DMS114 treated with DMSO at 0.1 percent for 48 hours (cell line): ENCODE results near the gene THUMPD2.
A peak's percentile ranks its signal among the peaks of the same experiment; 100 is the strongest.
"Not testable (repeated sequence)": the region's sequence is repeated elsewhere in the genome, so short reads cannot be mapped to it uniquely, and the experiment has no call there.

Experiments used
- DNase-seq: peaks from one replicate; lab custom pipeline; 2025; ENCODE audit not compliant: unreplicated experiment; lab: John Stamatoyannopoulos, UW

Gene THUMPD2

DNA sequence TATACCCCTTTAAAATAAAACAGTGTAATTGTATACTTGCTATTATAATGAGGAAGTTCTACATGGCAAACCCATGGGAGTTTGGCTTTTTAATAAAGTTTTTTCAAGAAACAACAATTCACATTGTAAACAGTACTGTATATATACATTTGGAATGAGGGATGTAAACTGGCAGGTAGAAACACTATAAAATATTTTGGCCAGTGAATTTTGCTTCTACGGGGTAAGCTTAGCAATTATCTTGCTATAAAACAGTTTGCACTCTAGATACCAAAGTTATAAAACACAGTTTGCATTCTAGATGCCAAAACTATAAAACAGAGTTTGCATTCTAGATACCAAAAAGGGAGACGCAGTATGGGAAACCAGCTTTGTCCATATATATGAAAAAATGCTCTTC, 16.6 kb downstream of the THUMPD2 start:
- no peak for DNase-seq

GRCh38 chr2:39757156-39757555, 21.9 kb downstream of the THUMPD2 start:
- DNase-seq: no peak

DNA sequence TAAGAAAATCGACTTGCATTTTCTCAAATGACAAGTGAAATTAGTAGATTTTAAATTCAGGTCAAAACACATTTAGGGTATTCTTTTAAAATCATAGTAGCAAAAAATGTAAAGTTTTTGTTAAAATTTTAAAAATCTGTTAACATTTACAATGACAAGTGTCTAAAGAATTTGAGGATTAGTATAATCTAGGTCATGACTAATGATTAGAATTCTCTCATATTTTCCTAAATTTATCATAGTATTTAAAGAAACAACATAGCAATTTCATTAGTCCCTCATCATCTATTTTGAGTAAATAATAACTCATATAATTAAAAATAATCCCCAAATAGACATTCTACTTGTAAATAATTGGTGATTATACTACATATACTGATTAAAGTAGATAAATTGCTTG, 23.6 kb downstream of the THUMPD2 start:
- no peak for DNase-seq

GRCh38 chr2:39743269-39743776, 35.7 kb downstream of the THUMPD2 start:
- no peak for DNase-seq

DNA sequence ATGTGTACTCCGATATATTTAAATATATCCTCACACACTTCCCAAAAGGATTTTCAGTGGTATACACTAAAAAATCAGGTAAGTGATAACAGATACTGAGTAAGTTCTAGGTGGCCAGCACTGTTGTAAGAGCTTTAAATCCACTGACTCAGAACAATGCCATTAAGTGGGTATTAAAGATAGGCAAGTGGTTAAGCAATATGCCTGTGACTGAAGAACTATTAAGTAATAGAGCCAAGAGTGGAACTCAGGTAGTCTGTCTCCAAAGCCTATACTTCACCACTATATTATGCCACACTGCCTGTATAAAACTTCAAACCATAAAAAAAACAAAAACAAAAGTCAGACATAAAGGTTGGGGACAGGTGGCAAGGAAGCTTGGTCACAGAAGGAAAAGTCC, 37.2 kb downstream of the THUMPD2 start:
- no peak for DNase-seq

- no peak for DNase-seq
Observed at GRCh38 chr2:39739386-39739785, 39.7 kb downstream of the THUMPD2 start.

DNA sequence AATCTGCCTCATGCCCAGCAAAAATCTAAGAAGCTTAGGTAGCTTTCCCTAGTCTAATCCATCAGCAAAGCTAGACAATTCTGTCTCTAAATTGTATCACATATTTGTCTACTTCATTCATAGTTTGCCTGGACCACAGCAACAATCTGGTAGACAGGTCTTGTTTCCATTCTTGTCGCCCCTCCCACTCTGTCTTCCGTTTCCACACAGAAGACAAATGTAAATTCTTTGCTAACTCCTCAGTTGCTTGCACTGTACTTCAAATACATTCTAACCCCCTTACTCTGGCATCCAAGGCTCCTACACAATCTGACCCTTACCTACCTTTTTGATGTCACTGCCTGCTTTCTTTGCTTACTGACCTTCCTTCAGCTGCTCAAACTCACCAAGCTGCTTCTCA, 40.1 kb downstream of the THUMPD2 start:
- DNase-seq: no peak

DNA sequence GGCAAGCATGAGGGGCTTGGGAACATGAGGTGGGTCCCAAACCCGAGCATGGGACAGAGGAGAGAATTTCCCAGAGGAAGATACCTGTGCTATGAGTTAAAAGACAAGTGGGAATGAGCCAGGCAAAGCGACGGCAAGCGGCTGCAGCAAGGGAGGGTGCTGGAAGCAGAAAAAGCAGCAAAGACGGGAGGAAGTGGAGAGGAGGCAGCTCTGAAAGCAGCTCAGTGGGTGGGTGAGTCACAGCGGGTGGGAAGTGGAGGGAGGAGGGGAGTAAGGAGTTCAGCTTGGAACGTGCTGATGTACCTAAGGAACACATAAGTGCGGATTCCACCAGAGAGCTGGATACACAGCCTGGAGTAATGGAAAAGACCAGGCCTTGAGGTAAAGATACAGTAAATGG, 41.4 kb downstream of the THUMPD2 start:
- no peak for DNase-seq

- DNase-seq: no peak
Observed at GRCh38 chr2:39736640-39737039, 42.4 kb downstream of the THUMPD2 start.

GRCh38 chr2:39735648-39736047, 43.4 kb downstream of the THUMPD2 start:
- no peak for DNase-seq

DNA sequence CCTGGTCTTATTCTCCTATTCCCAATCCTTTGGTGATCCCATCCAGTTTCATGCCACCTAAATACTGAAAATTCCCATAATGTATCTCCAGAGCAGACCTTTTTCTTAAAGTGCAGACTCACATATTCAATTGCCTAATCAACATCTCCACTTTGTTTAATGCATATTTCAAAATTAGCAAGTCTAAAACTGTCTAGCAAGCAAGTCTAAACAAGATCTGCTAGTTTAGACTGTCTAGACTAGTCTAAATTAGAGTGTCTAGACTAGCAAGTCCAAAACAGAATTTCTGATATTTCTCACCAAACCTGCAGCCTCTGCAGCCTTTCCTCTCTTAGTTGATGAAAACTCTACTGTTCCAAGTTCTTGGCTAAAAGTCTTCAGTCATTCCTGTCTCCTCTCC, 44.6 kb downstream of the THUMPD2 start:
- no peak for DNase-seq

GRCh38 chr2:39733070-39733674, 45.9 kb downstream of the THUMPD2 start:
- no peak for DNase-seq

DNA sequence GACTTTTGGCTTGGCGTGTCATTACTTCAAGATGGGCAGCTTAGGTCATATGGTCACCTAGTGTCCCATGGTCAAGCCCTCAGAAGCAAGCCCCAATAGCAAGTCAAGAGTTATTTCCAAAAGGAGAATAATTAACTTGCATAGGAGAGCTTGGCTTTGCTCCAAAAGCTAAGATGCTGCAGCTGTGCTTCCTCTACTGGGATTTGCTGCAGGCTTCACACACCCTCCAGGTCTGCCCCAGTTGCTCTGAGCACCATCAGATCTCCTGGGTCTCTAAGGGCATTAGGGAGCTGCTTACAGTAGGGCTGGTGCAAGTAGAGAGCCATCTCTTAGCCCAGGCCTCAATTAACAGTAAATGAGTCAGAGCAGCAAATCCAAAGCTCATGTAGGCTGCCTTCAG, 46.6 kb downstream of the THUMPD2 start:
- DNase-seq: no peak

DNA sequence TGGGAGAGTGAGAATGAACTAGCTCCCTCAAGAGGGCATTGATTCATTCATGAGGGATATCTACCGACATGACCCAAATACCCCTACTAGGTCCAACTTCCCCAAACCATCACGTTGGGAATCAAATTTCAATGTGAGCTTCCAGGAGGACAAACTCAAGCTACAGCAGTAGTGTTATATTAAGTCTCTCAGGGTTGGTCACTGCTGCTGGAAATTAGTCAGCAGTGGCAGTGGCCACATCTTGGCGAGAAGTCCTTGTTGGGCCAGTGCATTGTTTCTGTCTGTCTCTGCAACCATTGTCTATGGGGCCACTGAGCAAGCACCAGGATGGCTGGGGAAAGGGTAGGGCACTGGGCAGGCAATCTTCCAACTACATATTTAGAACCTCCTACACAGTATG, 47.5 kb downstream of the THUMPD2 start:
- DNase-seq: no peak

- DNase-seq: peak; percentile 12
Observed at GRCh38 chr2:39730685-39731302, 48.3 kb downstream of the THUMPD2 start.

DNA sequence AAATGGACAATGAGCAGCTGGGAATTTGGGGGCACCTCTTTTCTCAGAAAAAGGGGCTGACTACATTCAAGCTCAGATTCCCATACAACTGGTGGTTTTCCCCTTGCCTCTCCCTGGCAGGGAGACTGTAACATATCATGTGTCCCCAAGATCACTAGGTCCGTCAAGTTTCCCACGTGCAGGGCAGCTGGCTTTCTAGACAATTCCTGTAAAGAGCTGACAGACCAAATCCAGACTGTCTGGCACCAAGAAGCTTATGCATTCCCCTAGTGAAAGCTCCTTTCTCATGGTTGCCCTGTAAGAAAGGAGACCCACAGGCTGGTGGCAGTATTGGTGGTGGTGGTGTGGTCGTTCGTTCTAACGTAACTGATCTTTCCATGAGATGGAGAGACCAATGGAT, 48.8 kb downstream of the THUMPD2 start:
- DNase-seq: no peak

DNA sequence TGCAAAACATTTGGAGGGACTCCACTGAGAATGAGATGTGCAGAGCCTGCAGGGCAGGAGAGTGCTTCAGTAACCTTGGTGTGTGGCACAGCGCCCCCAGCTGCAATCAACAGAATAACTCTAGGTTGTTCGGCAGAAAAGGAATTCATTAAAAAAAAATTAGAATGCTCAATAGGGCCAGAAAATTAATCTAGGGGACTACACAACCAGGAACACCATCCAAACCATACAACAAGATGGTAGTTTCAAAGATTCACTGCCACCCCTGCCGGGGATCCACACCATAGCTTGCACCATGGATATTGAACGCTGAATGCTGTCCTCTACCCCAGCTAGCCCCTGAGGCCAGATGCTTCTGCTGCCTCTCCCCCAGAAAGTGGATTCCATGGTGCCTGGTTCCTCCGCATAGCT, 50.1 kb downstream of the THUMPD2 start:
- peak; percentile 2 for DNase-seq

GRCh38 chr2:39728085-39728484, 51.0 kb downstream of the THUMPD2 start:
- DNase-seq: not testable (repeated sequence)

DNA sequence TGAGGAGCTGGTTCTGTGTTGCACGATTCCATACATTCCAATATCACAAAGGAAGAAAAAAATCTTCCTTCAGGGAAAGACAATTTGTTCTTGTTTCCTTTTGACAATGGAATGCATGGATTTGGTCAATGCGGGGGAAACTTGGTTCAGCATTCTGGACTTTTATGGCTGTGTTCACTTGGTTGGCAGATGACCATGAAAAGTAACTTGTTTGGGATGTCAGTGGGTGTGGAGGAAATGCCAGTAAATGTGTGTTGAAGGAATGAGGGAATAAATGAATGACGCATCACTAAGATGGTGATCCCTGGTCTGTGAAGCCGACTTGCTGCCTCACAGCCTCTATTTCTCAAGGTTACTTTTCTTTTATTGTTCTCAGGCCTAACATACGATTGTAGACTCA, 53.7 kb downstream of the THUMPD2 start:
- DNase-seq: no peak

DNA sequence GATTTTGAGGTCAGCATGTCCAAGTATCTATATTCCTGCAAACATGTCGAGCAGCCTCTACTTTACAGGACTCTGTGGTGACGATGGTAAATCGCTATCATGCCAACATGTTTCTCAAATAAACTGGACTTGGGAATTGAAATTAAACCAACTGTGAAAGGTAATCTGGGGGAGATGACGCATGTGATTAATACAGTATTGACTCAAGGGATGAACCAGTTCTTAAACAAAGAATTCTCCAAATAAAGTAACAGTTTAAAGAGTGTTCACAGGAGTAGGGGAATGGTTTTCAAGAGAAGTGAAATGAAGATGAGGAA, 54.3 kb downstream of the THUMPD2 start:
- no peak for DNase-seq

GRCh38 chr2:39723946-39724827, 54.9 kb downstream of the THUMPD2 start:
- no peak for DNase-seq

DNA sequence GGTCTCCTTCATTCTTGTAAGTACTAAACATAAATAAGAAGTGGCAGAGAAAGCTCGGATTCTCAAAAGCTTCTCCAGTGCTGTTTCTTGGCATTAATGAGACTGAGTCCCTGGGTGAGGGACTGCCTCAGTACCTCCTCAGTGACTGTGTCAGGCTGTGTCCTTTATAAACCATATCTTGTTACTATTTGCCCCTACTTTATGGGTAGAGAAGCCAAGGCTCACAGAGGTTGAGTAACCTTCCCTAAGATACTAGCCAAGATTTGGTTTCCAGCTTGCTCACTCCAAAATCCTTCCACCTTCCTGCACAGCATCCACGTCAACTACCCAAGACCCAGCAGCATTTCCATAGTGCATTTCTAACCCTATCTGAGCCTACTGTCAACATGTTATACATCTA, 55.6 kb downstream of the THUMPD2 start:
- DNase-seq: no peak
